GM10266 (cell line): ENCODE measurements around the gene CHST8.

Source experiments
- DNase-seq: peaks from one replicate; pipeline ENCODE4 v3.0.0; 2012; ENCODE audit errors: extremely low spot score
- CTCF ChIP-seq: IDR thresholded peaks from 2 replicates; pipeline ENCODE4 v1.5.1; 2012; ENCODE audit warnings: mild to moderate bottlenecking, low read depth; ENCODE audit not compliant: control insufficient read depth, insufficient read depth; ENCODE audit errors: missing control alignments

The CHST8 gene

GRCh38 chr19:33713194-33713593 lies 91.4 kb downstream of the CHST8 start:
- TF ChIP-seq CTCF: no peak
- DNase-seq: no peak

- TF ChIP-seq CTCF: no peak
- DNase-seq: no peak
Measured at GRCh38 chr19:33714149-33714548, 92.4 kb downstream of the CHST8 start.

- no peak for DNase-seq
- no peak for TF ChIP-seq CTCF
Measured at GRCh38 chr19:33715462-33715861, 93.7 kb downstream of the CHST8 start.

- no peak for DNase-seq
- TF ChIP-seq CTCF: no peak
Measured at GRCh38 chr19:33717878-33718277, 96.1 kb downstream of the CHST8 start.

- no peak for TF ChIP-seq CTCF
- DNase-seq: no peak
Measured at GRCh38 chr19:33718651-33719254, 97.0 kb downstream of the CHST8 start.

GRCh38 chr19:33719366-33720154 lies 97.8 kb downstream of the CHST8 start:
- DNase-seq: no peak
- no peak for TF ChIP-seq CTCF

GRCh38 chr19:33720155-33720493 lies 98.4 kb downstream of the CHST8 start:
- no peak for DNase-seq
- TF ChIP-seq CTCF: no peak
